SK-N-SH (cell line): Measurements from ENCODE around the gene PROSER3.

Experiments used
- EP300 ChIP-seq, 2 experiments: IDR thresholded peaks; 2 replicates each; pipeline versions ENCODE4 v1.4.0 to v1.6.1; 2012; ENCODE audit warnings: borderline replicate concordance in 1 of 2, low read depth in 1 of 2, low read length in 1 of 2
- NFIC ChIP-seq: IDR thresholded peaks from 2 replicates; pipeline ENCODE4 v1.4.0; 2012; ENCODE audit warnings: borderline replicate concordance
- TF ChIP-seq, protein P1 (sequence below): fragments of 200-600 bp; sonication (generic); IDR thresholded peaks from 2 replicates; pipeline ENCODE4 v1.6.1; 2017; ENCODE audit warnings: antibody characterized with exemption, mild to moderate bottlenecking, moderate library complexity

DNA sequence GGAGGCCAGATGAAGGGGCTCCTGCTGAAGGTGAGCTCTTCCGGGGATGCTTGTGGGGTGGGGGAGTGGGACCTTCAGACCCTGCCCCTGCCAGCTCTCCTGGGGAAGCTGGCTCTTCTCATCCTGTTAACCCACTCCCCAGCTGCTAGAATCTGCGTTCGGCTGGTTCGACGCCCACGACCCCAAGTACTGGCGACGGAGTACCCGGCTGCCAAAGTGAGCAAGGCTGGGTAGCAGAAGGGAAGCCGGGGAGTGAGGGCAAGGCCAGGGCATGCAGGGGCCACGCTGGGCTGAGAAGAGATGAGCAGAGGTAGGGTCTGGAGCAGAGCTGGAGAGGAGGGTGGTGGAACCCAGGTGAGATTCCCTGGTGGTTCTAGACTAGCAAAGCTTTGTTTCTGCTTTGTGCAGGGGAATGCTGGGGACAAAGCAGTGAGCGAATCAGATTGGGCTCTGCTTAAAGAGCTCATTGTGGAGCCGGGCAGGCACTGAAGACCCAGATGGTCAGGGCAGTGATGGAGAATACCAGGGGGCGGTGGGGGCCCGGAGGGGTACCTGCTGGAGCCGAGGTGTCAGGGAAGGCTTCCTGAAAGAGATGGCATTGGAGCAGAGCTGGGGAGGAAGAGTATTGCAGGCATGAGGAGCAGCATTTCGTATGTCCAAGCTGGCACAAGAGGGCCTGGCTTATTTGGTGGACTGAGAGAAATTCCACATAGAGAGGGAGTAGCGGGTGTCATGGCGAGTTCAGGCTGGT, 29.8 kb upstream of the PROSER3 start:
- TF ChIP-seq EP300 (IDR thresholded peaks at IDR 0.05; ENCODE audit: borderline replicate concordance in 1 of 2, low read depth in 1 of 2, low read length in 1 of 2) (no peak), NFIC (no peak)
- TF ChIP-seq, protein P1, sequence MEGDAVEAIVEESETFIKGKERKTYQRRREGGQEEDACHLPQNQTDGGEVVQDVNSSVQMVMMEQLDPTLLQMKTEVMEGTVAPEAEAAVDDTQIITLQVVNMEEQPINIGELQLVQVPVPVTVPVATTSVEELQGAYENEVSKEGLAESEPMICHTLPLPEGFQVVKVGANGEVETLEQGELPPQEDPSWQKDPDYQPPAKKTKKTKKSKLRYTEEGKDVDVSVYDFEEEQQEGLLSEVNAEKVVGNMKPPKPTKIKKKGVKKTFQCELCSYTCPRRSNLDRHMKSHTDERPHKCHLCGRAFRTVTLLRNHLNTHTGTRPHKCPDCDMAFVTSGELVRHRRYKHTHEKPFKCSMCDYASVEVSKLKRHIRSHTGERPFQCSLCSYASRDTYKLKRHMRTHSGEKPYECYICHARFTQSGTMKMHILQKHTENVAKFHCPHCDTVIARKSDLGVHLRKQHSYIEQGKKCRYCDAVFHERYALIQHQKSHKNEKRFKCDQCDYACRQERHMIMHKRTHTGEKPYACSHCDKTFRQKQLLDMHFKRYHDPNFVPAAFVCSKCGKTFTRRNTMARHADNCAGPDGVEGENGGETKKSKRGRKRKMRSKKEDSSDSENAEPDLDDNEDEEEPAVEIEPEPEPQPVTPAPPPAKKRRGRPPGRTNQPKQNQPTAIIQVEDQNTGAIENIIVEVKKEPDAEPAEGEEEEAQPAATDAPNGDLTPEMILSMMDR, result no peak
